ENCODE results near the gene KAZN. TPM values are rescaled to one million over a fixed set of nuclear protein-coding genes. Genes with fewer than 3 reads are reported as not detected.

KAZN gene
- total RNA-seq, 1 experiment from 2014 or later = 2.4 TPM

DNA sequence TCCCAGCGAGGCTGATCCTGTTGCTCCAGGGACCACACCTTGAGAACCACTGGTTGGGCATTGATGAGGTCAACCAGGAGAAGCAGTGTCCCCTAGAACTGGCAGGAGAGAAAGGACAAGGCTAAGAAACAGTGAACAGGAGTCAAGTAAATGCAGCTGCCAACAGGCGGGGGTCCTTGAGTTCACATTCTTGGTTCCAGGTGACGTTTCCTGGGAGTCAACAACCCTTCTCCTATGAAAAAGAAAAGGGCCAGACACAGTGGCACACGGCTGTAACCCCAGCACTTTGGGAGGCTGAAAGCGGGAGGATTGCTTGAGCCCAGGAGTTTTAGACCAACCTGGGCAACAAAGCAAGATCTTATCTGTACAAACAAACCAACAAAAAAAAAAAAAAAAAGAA lies 98.3 kb downstream of the KAZN start:
- CTCF ChIA-PET = no interaction called here

DNA sequence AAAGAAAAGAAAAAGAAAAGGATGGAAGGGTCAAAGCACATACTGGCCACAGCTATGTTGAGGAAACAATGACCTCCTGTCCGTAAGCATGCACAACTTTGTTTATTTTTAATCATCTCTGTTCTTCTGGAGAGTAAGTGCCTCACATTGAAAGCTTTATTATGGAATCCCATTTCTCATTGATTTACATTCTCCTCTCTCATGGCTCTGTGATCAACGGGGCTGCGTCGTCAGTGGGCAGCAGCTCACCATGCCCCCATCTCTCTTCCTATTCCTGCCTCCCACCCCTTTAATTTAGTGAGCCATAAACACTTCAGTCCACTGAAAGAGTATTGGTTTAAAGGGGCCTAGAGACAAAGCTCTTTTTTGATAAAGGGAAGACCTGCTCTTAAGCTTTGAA lies 98.9 kb downstream of the KAZN start:
- no peaks in the 10 kb centered on the region for H3K36me3 Mint-ChIP-seq (ENCODE audit: insufficient read depth, unreplicated experiment)
- no peaks in the 10 kb centered on the region for H3K4me1 Mint-ChIP-seq (ENCODE audit: low read depth, unreplicated experiment)
- peaks cover 9% of the 10 kb centered on the region for H3K9me3 Mint-ChIP-seq (ENCODE audit: unreplicated experiment)
- Histone ChIP-seq H3K4me3 (ENCODE audit: low read depth, low read length) (no peak overlapping the region), H3K4me1 (no peaks in the 10 kb centered on the region), H3K27me3 (replicated peaks; ENCODE audit: control insufficient read depth, insufficient read depth, low read length) (no peaks in the 10 kb centered on the region), H3K36me3 (ENCODE audit: control insufficient read depth, insufficient read depth, low read length) (no peaks in the 10 kb centered on the region), H3K9me3 (no peaks in the 10 kb centered on the region)
- TF ChIP-seq, protein P1, sequence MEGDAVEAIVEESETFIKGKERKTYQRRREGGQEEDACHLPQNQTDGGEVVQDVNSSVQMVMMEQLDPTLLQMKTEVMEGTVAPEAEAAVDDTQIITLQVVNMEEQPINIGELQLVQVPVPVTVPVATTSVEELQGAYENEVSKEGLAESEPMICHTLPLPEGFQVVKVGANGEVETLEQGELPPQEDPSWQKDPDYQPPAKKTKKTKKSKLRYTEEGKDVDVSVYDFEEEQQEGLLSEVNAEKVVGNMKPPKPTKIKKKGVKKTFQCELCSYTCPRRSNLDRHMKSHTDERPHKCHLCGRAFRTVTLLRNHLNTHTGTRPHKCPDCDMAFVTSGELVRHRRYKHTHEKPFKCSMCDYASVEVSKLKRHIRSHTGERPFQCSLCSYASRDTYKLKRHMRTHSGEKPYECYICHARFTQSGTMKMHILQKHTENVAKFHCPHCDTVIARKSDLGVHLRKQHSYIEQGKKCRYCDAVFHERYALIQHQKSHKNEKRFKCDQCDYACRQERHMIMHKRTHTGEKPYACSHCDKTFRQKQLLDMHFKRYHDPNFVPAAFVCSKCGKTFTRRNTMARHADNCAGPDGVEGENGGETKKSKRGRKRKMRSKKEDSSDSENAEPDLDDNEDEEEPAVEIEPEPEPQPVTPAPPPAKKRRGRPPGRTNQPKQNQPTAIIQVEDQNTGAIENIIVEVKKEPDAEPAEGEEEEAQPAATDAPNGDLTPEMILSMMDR (IDR thresholded peaks at IDR 0.05; ENCODE audit: insufficient read depth in 1 of 2, low read depth in 1 of 2, low read length in 1 of 2, severe bottlenecking in 1 of 2, unreplicated experiment in 1 of 2) = no peak
- ChIA-PET POLR2A (no interaction called here), CTCF (no interaction called here)
- DNase-seq = no peak
- no peak overlapping the region for H3K27ac Mint-ChIP-seq (ENCODE audit: unreplicated experiment)
- no TSS peak for BruUV-seq (replicated peaks)
- intact Hi-C loops (cut with micrococcal nuclease; ENCODE audit: unreplicated experiment) = no loop called here
- H3K4me3 Mint-ChIP-seq (ENCODE audit: unreplicated experiment) = no peak overlapping the region
- peaks cover 3% of the 10 kb centered on the region for H3K27me3 Mint-ChIP-seq (ENCODE audit: insufficient read depth, unreplicated experiment)

More for the DNA sequence above, 98.3 kb downstream of the KAZN start:
- Mint-ChIP-seq H3K4me3 (ENCODE audit: unreplicated experiment) (no peak overlapping the region), H3K27me3 (ENCODE audit: insufficient read depth, unreplicated experiment) (peaks cover 5% of the 10 kb centered on the region), H3K36me3 (ENCODE audit: insufficient read depth, unreplicated experiment) (no peaks in the 10 kb centered on the region), H3K27ac (ENCODE audit: unreplicated experiment) (no peak overlapping the region), H3K4me1 (ENCODE audit: low read depth, unreplicated experiment) (no peaks in the 10 kb centered on the region), H3K9me3 (ENCODE audit: unreplicated experiment) (peaks cover 9% of the 10 kb centered on the region)
- BruUV-seq (replicated peaks) = no TSS peak
- no peaks in the 10 kb centered on the region for H3K4me1 ChIP-seq
- TF ChIP-seq, protein P1 (IDR thresholded peaks at IDR 0.05; ENCODE audit: insufficient read depth in 1 of 2, low read depth in 1 of 2, low read length in 1 of 2, severe bottlenecking in 1 of 2, unreplicated experiment in 1 of 2) = no peak
- no peaks in the 10 kb centered on the region for H3K27me3 ChIP-seq (replicated peaks; ENCODE audit: control insufficient read depth, insufficient read depth, low read length)
- intact Hi-C loops (cut with micrococcal nuclease; ENCODE audit: unreplicated experiment) = no loop called here
- no peaks in the 10 kb centered on the region for H3K36me3 ChIP-seq (ENCODE audit: control insufficient read depth, insufficient read depth, low read length)
- POLR2A ChIA-PET = no interaction called here
- H3K4me3 ChIP-seq (ENCODE audit: low read depth, low read length) = no peak overlapping the region
- DNase-seq = no peak
- no peaks in the 10 kb centered on the region for H3K9me3 ChIP-seq

DNA sequence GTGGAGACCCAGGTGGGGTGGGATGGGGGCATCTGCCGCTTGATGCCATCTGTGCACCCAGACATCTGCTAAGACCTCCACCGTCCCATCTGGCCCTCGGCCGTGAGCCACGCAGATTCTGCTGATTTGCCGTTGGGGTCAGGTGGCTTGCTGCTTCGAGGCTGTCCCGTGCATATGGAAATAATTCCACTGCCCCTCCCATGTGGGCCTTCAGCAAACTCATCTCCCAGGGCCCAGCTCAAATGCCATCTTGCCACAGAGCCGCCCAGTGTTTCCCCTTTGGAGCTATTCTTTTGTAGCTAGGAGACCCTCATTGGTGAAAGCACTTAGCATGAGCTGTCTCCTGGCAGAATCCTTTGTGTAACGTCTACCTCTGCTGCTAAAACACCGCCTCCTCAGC lies 99.8 kb downstream of the KAZN start:
- intact Hi-C loops (cut with micrococcal nuclease; ENCODE audit: unreplicated experiment) = no loop called here
- Histone ChIP-seq H3K36me3 (ENCODE audit: control insufficient read depth, insufficient read depth, low read length) (no peaks in the 10 kb centered on the region), H3K27me3 (replicated peaks; ENCODE audit: control insufficient read depth, insufficient read depth, low read length) (no peaks in the 10 kb centered on the region), H3K4me3 (ENCODE audit: low read depth, low read length) (no peak overlapping the region), H3K4me1 (no peaks in the 10 kb centered on the region), H3K9me3 (no peaks in the 10 kb centered on the region)
- Mint-ChIP-seq H3K4me3 (ENCODE audit: unreplicated experiment) (no peak overlapping the region), H3K9me3 (ENCODE audit: unreplicated experiment) (peaks cover 9% of the 10 kb centered on the region), H3K4me1 (ENCODE audit: low read depth, unreplicated experiment) (no peaks in the 10 kb centered on the region), H3K27ac (ENCODE audit: unreplicated experiment) (no peak overlapping the region), H3K27me3 (ENCODE audit: insufficient read depth, unreplicated experiment) (peaks cover 2% of the 10 kb centered on the region), H3K36me3 (ENCODE audit: insufficient read depth, unreplicated experiment) (no peaks in the 10 kb centered on the region)
- ChIA-PET POLR2A (no interaction called here), CTCF (no interaction called here)
- TF ChIP-seq, protein P1 (IDR thresholded peaks at IDR 0.05; ENCODE audit: insufficient read depth in 1 of 2, low read depth in 1 of 2, low read length in 1 of 2, severe bottlenecking in 1 of 2, unreplicated experiment in 1 of 2) = no peak
- no TSS peak for BruUV-seq (replicated peaks)
- DNase-seq = no peak

Measured in Caco-2 (cell line).